Panc1 (cell line): ENCODE measurements around the gene PCDHGC3. TPM values are rescaled to one million over a fixed set of nuclear protein-coding genes. Genes with fewer than 3 reads are reported as not detected.

Experiments
- ATAC-seq: fragments of 200-7000 bp; cut with Tn5 transposase; 2 replicates; pipeline ENCODE4 v1.9.1; 2020; ENCODE audit warnings: mild to moderate bottlenecking, moderate library complexity
- BruUV-seq: library from RNA; stranded (reverse); fragments of 400-500 nt; replicated peaks from 2 replicates; lab custom pipeline; 2021; lab: Mats Ljungman, UMichigan
- CTCF ChIA-PET: fragments of 300-600 bp; sonication (Branson Sonifier 250); formaldehyde crosslinking; loops from one replicate; lab custom pipeline; 2022; ENCODE audit warnings: antibody characterized with exemption; lab: Charles Lee
- POLR2A ChIA-PET: fragments of 300-600 bp; sonication (Branson Sonifier 250); formaldehyde crosslinking; loops from one replicate; lab custom pipeline; 2022; ENCODE audit warnings: antibody characterized with exemption; lab: Charles Lee
- DNase-seq: peaks from one replicate; pipeline ENCODE4 v3.0.0-alpha.2; 2010; ENCODE audit warnings: low read depth, low spot score
- H3K27ac ChIP-seq: 2 replicates; pipeline ENCODE4 v1.5.1; 2011; ENCODE audit warnings: mild to moderate bottlenecking, low read length, inconsistent platforms
- H3K27me3 ChIP-seq: fragments of 200-500 bp; sonication (Bioruptor generic); 2 replicates; pipeline ENCODE4 v1.6.0; 2014; ENCODE audit warnings: low read length, inconsistent platforms; ENCODE audit not compliant: control insufficient read depth, insufficient read depth
- H3K36me3 ChIP-seq: fragments of 200-500 bp; sonication (Bioruptor generic); 2 replicates; pipeline ENCODE4 v1.5.1; 2014; ENCODE audit warnings: inconsistent platforms, mild to moderate bottlenecking, low read length, moderate library complexity; ENCODE audit not compliant: control insufficient read depth, insufficient read depth
- H3K4me1 ChIP-seq: 2 replicates; pipeline ENCODE4 v1.5.1; 2011; ENCODE audit warnings: inconsistent platforms, mild to moderate bottlenecking, low read length, moderate library complexity; ENCODE audit not compliant: control insufficient read depth, insufficient read depth
- H3K4me3 ChIP-seq, 2 experiments: 2 replicates each; pipeline ENCODE4 v1.5.1; 2011 to 2012; ENCODE audit warnings: low read depth in 2 of 2, low read length in 2 of 2, mild to moderate bottlenecking in 2 of 2, inconsistent platforms in 1 of 2, moderate library complexity in 1 of 2
- H3K9me3 ChIP-seq: fragments of 200-500 bp; sonication (Bioruptor generic); 2 replicates; pipeline ENCODE4 v1.5.1; 2014; ENCODE audit warnings: low read depth, mild to moderate bottlenecking, inconsistent platforms, low read length, moderate library complexity; ENCODE audit not compliant: control insufficient read depth, insufficient read depth
- POLR2AphosphoS5 ChIP-seq: IDR thresholded peaks from 2 replicates; pipeline ENCODE4 v1.6.1; 2012; ENCODE audit warnings: mild to moderate bottlenecking, low read depth, low read length, moderate library complexity
- REST ChIP-seq, 2 experiments: IDR thresholded peaks; 2 replicates each; pipeline ENCODE4 v1.6.1; 2011 to 2012; ENCODE audit warnings: low read depth in 2 of 2, control low read depth in 1 of 2, low read length in 1 of 2, mild to moderate bottlenecking in 1 of 2, moderate library complexity in 1 of 2; ENCODE audit not compliant: insufficient read depth in 1 of 2
- SIN3A ChIP-seq: IDR thresholded peaks from 2 replicates; pipeline ENCODE4 v1.6.1; 2012; ENCODE audit warnings: low read depth, mild to moderate bottlenecking, low read length, moderate library complexity, borderline replicate concordance; ENCODE audit not compliant: insufficient read depth
- TCF7L2 ChIP-seq: IDR thresholded peaks from 2 replicates; pipeline ENCODE4 v1.6.1; 2011; ENCODE audit warnings: mild to moderate bottlenecking, low read depth, low read length, inconsistent platforms
- in situ Hi-C: cut with HindIII; loops from 2 replicates; pipeline ENCODE4 v1.10.0; 2016; ENCODE audit warnings: low sequenced_read_pairs, low pct_unique_long_range_greater_than_20kb
- intact Hi-C: fragments of 100-400 bp; cut with micrococcal nuclease; formaldehyde crosslinking; loops from one replicate; pipeline ENCODE4 v1.10.0; 2022; ENCODE audit not compliant: unreplicated experiment
- total RNA-seq: library from RNA; stranded (reverse); gene quantifications from one replicate; pipeline ENCODE4 v1.2.1, GENCODE V29; 2021; ENCODE audit not compliant: unreplicated experiment
- TF ChIP-seq, protein P1 (sequence below): fragments of 450-650 bp; IDR thresholded peaks from 2 replicates; pipeline ENCODE4 v1.5.1; 2017; ENCODE audit warnings: mild to moderate bottlenecking

The PCDHGC3 gene
- total RNA-seq, 1 experiment from 2014 or later: 54.1 TPM

DNA sequence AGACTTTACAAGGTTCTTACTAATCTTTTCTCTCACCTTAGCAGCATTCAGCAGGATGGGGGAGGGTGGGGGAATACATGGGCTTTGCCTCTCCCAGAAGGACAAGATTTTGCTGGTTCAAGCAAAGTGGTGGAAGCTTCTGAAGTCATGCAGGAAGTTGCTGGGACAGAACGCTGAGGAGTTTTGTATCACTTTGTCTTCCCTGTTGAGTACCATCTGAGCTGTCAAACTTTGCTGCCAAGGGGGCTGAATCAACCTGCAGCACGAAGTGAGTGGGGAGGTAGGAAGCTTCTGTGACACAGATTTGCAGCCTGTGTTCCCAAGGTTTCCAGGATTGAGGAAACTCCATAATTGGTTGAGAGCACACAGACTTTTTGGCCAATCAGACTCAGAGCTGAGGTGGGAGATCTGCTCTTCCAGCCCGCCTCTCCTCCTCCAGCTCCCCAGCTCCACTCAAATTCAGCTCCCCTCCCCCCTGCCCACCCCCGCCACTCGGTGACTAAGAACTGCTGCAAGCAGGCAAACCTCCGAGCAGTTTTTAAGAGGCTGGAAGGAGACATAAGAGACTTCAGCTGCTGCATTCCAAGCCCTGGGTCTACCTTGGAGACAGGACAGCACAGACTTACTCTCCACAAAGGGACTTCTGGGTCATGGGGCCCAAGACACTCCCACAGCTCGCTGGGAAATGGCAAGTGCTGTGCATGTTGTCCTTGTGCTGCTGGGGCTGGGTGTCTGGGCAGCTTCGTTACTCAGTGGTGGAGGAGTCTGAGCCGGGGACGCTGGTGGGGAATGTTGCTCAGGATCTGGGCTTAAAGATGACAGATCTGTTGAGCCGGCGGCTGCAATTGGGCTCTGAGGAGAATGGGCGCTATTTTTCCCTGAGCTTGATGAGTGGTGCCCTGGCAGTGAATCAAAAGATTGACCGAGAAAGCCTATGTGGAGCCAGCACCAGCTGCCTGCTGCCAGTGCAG lies 13.1 kb downstream of the PCDHGC3 start, which contains the start of gene PCDHGC5:
TSS of gene PCDHGC5 (plus strand) at position 491 of the 971 bp plus-strand sequence. CDS start at position 651, 160 bp downstream.
- no peak for ATAC-seq
- no peak within 1 kb of the TSS for H3K27ac ChIP-seq
- intact Hi-C loops: no loop called here
- DNase-seq: no peak
- BruUV-seq: no TSS peak
- no peaks in the 10 kb centered on the region for H3K9me3 ChIP-seq
- TF ChIP-seq REST (IDR thresholded peaks at IDR 0.05; ENCODE audit: insufficient read depth in 1 of 2, low read depth in 2 of 2, low read length in 1 of 2) (no peak), POLR2AphosphoS5 (no peak), SIN3A (no peak), TCF7L2 (no peak)
- TF ChIP-seq, protein P1, sequence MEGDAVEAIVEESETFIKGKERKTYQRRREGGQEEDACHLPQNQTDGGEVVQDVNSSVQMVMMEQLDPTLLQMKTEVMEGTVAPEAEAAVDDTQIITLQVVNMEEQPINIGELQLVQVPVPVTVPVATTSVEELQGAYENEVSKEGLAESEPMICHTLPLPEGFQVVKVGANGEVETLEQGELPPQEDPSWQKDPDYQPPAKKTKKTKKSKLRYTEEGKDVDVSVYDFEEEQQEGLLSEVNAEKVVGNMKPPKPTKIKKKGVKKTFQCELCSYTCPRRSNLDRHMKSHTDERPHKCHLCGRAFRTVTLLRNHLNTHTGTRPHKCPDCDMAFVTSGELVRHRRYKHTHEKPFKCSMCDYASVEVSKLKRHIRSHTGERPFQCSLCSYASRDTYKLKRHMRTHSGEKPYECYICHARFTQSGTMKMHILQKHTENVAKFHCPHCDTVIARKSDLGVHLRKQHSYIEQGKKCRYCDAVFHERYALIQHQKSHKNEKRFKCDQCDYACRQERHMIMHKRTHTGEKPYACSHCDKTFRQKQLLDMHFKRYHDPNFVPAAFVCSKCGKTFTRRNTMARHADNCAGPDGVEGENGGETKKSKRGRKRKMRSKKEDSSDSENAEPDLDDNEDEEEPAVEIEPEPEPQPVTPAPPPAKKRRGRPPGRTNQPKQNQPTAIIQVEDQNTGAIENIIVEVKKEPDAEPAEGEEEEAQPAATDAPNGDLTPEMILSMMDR: no peak
- H3K4me1 ChIP-seq: no peaks in the 10 kb centered on the region; the same call in 1 of the 2 replicates
- POLR2A ChIA-PET: no interaction called here
- H3K27me3 ChIP-seq: no peaks in the 10 kb centered on the region
- CTCF ChIA-PET: interaction anchor here (0.6 kb wide), 1 partner anchor 103 kb away, joined by 3 read pairs; no protein-coding TSS in a partner anchor
- no peaks in the 10 kb centered on the region for H3K36me3 ChIP-seq
- in situ Hi-C loops: no loop called here
- no peak within 1 kb of the TSS for H3K4me3 ChIP-seq

GRCh38 chr5:141489841-141490240 lies 14.1 kb downstream of the PCDHGC3 start:
- intact Hi-C loops (no loop called here), in situ Hi-C loops (no loop called here)
- Histone ChIP-seq H3K4me1 (no peaks in the 10 kb centered on the region; the same call in 1 of the 2 replicates), H3K27ac (no peak overlapping the region), H3K27me3 (no peaks in the 10 kb centered on the region), H3K9me3 (no peaks in the 10 kb centered on the region), H3K36me3 (no peaks in the 10 kb centered on the region), H3K4me3 (no peak overlapping the region)
- ChIA-PET POLR2A (no interaction called here), CTCF (interaction anchor here (0.6 kb wide), 1 partner anchor 74 kb away, joined by 3 read pairs; no protein-coding TSS in a partner anchor)
- no peak for DNase-seq
- no peak for TF ChIP-seq SIN3A
- TF ChIP-seq REST (IDR thresholded peaks at IDR 0.05; ENCODE audit: insufficient read depth in 1 of 2, low read depth in 2 of 2, low read length in 1 of 2): no peak
- no peak for TF ChIP-seq POLR2AphosphoS5
- no peak for TF ChIP-seq TCF7L2
- TF ChIP-seq, protein P1: no peak
- no TSS peak for BruUV-seq
- no peak for ATAC-seq
